ENCODE measurements around the gene OLFML2A. TPM values are rescaled to one million over a fixed set of nuclear protein-coding genes. Genes with fewer than 3 reads are reported as not detected.

The OLFML2A gene
- total and polyA plus RNA-seq, 2 of the 4 experiments (the other 2 are of a cell fraction) = 2.0 to 5.9 TPM

GRCh38 chr9:124755061-124755460 lies 21.9 kb upstream of the OLFML2A start:
- BruUV-seq (replicated peaks) = no TSS peak
- H3K9ac ChIP-seq (ENCODE audit: low read depth, low read length) = no peak overlapping the region
- H3K27me3 ChIP-seq (ENCODE audit: control insufficient read depth, insufficient read depth, low read length) = peaks cover 31% of the 10 kb centered on the region
- dilution Hi-C loops (cut with HindIII; ENCODE audit: low sequenced_read_pairs, unreplicated experiment) (no loop called here), in situ Hi-C loops (cut with MboI; ENCODE audit: low sequenced_read_pairs) (loop anchor here (10.0 kb wide), 1 partner anchor 340 kb away; the partner anchor contains the start of gene PSMB7), intact Hi-C loops (cut with micrococcal nuclease) (no loop called here)
- no peak overlapping the region for H2BK15ac ChIP-seq (ENCODE audit: low read depth, low read length)
- no peaks in the 10 kb centered on the region for H4K20me1 ChIP-seq (ENCODE audit: insufficient read depth, low read length)
- no peak for ATAC-seq (ENCODE audit: low read depth)
- no peak overlapping the region for H2BK20ac ChIP-seq (ENCODE audit: low read depth, low read length)
- H3K27ac ChIP-seq (ENCODE audit: insufficient read depth, low read length) = no peak overlapping the region
- TF ChIP-seq RCOR1 (IDR thresholded peaks at IDR 0.05; ENCODE audit: insufficient replicate concordance, low read length) = no peak
- TF ChIP-seq MXI1 (IDR thresholded peaks at IDR 0.05; ENCODE audit: borderline replicate concordance, low read depth, low read length) = no peak
- no peak overlapping the region for H3K4me3 ChIP-seq (ENCODE audit: insufficient read depth, low read depth, low read length)
- no peak for DNase-seq
- H4K8ac ChIP-seq (ENCODE audit: low read depth in 2 of 2, low read length in 2 of 2) = no peak overlapping the region
- no peaks in the 10 kb centered on the region for H3K9me1 ChIP-seq (ENCODE audit: insufficient read depth, low read length)
- no peak overlapping the region for H2BK5ac ChIP-seq (ENCODE audit: low read depth, low read length, poor library complexity, severe bottlenecking)
- no peak overlapping the region for H2AK9ac ChIP-seq (replicated peaks; ENCODE audit: low read depth, low read length, poor library complexity)
- no peak overlapping the region for H3K4me2 ChIP-seq (ENCODE audit: low read depth, low read length)
- ChIA-PET CTCF (interaction anchor here (0.7 to 4.4 kb wide), 3 partner anchors 43 to 138 kb away, joined by 3 to 17 read pairs (median 5); no protein-coding TSS in a partner anchor), POLR2A (ENCODE audit: unreplicated experiment) (no interaction called here)
- H3K4ac ChIP-seq (ENCODE audit: low read depth, low read length) = no peak overlapping the region
- no peak overlapping the region for H2BK120ac ChIP-seq (ENCODE audit: low read depth, low read length)
- no peak overlapping the region for H2AK5ac ChIP-seq (ENCODE audit: low read depth, low read length)
- no peak overlapping the region for H4K91ac ChIP-seq (ENCODE audit: insufficient read depth, low read depth, low read length)
- no peak overlapping the region for H3K18ac ChIP-seq (ENCODE audit: low read depth, low read length)
- no peak overlapping the region for H3K14ac ChIP-seq (replicated peaks; ENCODE audit: low read depth, low read length)
- no peaks in the 10 kb centered on the region for H3K36me3 ChIP-seq (ENCODE audit: control insufficient read depth, insufficient read depth, low read length)
- no peaks in the 10 kb centered on the region for H3K79me1 ChIP-seq (ENCODE audit: low read depth in 1 of 2, low read length in 2 of 2)
- H3K56ac ChIP-seq (ENCODE audit: extremely low read depth, insufficient read depth, low read length) = no peak overlapping the region
- H4K5ac ChIP-seq (ENCODE audit: low read depth, low read length) = no peak overlapping the region
- no peak overlapping the region for H2AFZ ChIP-seq (replicated peaks; ENCODE audit: low read length, poor library complexity)
- H3K4me1 ChIP-seq (ENCODE audit: control insufficient read depth, insufficient read depth, low read length) = peaks cover 7% of the 10 kb centered on the region
- WGBS, 2 experiments (ENCODE audit: extremely low coverage in 2 of 2, insufficient read length in 1 of 2) = no CpG with 5 or more reads among the region's 3 CpGs
- H3K9me3 ChIP-seq (ENCODE audit: control insufficient read depth, insufficient read depth, low read length) = no peaks in the 10 kb centered on the region
- no peak overlapping the region for H3K23ac ChIP-seq (ENCODE audit: low read depth, low read length)
